GM19467 (cell line): ENCODE measurements around the gene HSF4.
"Not testable (repeated sequence)": the region's sequence is repeated elsewhere in the genome, so short reads cannot be mapped to it uniquely, and the experiment has no call there.

Experiments
- ATAC-seq: cut with Tn5 transposase; IDR thresholded peaks from one replicate; pipeline ENCODE4 v1.9.1; 2021; ENCODE audit warnings: mild to moderate bottlenecking, moderate library complexity; ENCODE audit not compliant: unreplicated experiment

HSF4 gene

GRCh38 chr16:67164599-67165061, at the start of gene HSF4:
Gene HSF4 (plus strand): TSS chr16:67164745. CDS start chr16:67164812, 67 bp downstream.
- ATAC-seq, result no peak

GRCh38 chr16:67114793-67115192, 49.8 kb upstream of the HSF4 start:
- ATAC-seq, result no peak

GRCh38 chr16:67115639-67116038, 48.9 kb upstream of the HSF4 start:
- ATAC-seq, result no peak

GRCh38 chr16:67116388-67117311, 47.9 kb upstream of the HSF4 start:
- ATAC-seq, result no peak

- ATAC-seq, result no peak
These were observed 46.8 kb upstream of the HSF4 start for GRCh38 chr16:67117716-67118115.

- no peak for ATAC-seq
These were observed 44.5 kb upstream of the HSF4 start for GRCh38 chr16:67120025-67120424.

GRCh38 chr16:67122799-67123198, 41.7 kb upstream of the HSF4 start:
- not testable (repeated sequence) for ATAC-seq

- ATAC-seq, result no peak
These were observed 36.1 kb upstream of the HSF4 start for GRCh38 chr16:67128417-67128816.

- ATAC-seq, result no peak
These were observed 35.7 kb upstream of the HSF4 start for GRCh38 chr16:67128887-67129286.

GRCh38 chr16:67129422-67129821, 35.1 kb upstream of the HSF4 start:
- ATAC-seq, result no peak

- ATAC-seq, result no peak
These were observed 26.9 kb upstream of the HSF4 start for GRCh38 chr16:67137605-67138004.

- no peak for ATAC-seq
These were observed 23.2 kb upstream of the HSF4 start for GRCh38 chr16:67141391-67141790.

- ATAC-seq, result no peak
These were observed 22.2 kb upstream of the HSF4 start for GRCh38 chr16:67142342-67142741.

GRCh38 chr16:67144943-67145342, 19.6 kb upstream of the HSF4 start:
- ATAC-seq, result no peak

- ATAC-seq, result no peak
These were observed 18.8 kb upstream of the HSF4 start for GRCh38 chr16:67145746-67146145.

GRCh38 chr16:67146523-67147357, 17.8 kb upstream of the HSF4 start:
- no peak for ATAC-seq

- no peak for ATAC-seq
These were observed 17.0 kb upstream of the HSF4 start for GRCh38 chr16:67147437-67148140.

GRCh38 chr16:67148221-67148620, 16.3 kb upstream of the HSF4 start:
- ATAC-seq, result no peak

- ATAC-seq, result no peak
These were observed 15.8 kb upstream of the HSF4 start for GRCh38 chr16:67148656-67149275.

GRCh38 chr16:67149276-67150046, 15.1 kb upstream of the HSF4 start:
- ATAC-seq, result no peak
